ENCODE data around the gene NAV2.

The NAV2 gene

GRCh38 chr11:19734171-19734570, 21.5 kb downstream of the NAV2 start:
- Histone ChIP-seq H3K27me3 (no peaks in the 10 kb centered on the region), H3K4me3 (no peak overlapping the region), H3K9me3 (no peaks in the 10 kb centered on the region), H3K27ac (peak overlapping the region; percentile 77 to 98), H3K36me3 (no peaks in the 10 kb centered on the region), H3K4me1 (peaks cover 4 to 100% (median 67%) of the 10 kb centered on the region in 4 donors)
- TF ChIP-seq CTCF (IDR thresholded peaks at IDR 0.05): no peak
- intact Hi-C loops (cut with DNase I; ENCODE audit: low total_unique reads): loop anchor here (2.0 kb wide), 1 partner anchor 175 kb away; no protein-coding TSS in a partner anchor
- DNase-seq: no peak

GRCh38 chr11:19735157-19735908, 22.7 kb downstream of the NAV2 start:
- no peak for DNase-seq
- Histone ChIP-seq H3K4me1 (peaks cover 4 to 100% (median 65%) of the 10 kb centered on the region in 4 donors), H3K9me3 (no peaks in the 10 kb centered on the region), H3K27me3 (no peaks in the 10 kb centered on the region), H3K4me3 (no peak overlapping the region), H3K27ac (peak overlapping the region; percentile 77 to 98), H3K36me3 (no peaks in the 10 kb centered on the region)
- intact Hi-C loops (cut with DNase I; ENCODE audit: low total_unique reads): loop anchor here (2.0 kb wide), 1 partner anchor 177 kb away; no protein-coding TSS in a partner anchor
- TF ChIP-seq CTCF (IDR thresholded peaks at IDR 0.05): peak; percentile 42 to 44

- peak in 1 of 2 experiments; percentile 3 for TF ChIP-seq CTCF (IDR thresholded peaks at IDR 0.05)
- peaks cover 4 to 100% (median 58%) of the 10 kb centered on the region in 4 donors for H3K4me1 ChIP-seq
- H3K27me3 ChIP-seq: no peaks in the 10 kb centered on the region
- intact Hi-C loops (cut with DNase I; ENCODE audit: low total_unique reads): loop anchor here (2.0 kb wide), 1 partner anchor 177 kb away; no protein-coding TSS in a partner anchor
- H3K9me3 ChIP-seq: no peaks in the 10 kb centered on the region
- H3K4me3 ChIP-seq: no peak overlapping the region
- no peak for DNase-seq
- H3K36me3 ChIP-seq: no peaks in the 10 kb centered on the region
- H3K27ac ChIP-seq: peak overlapping the region; percentile 77 to 98
These were observed 23.4 kb downstream of the NAV2 start for GRCh38 chr11:19735909-19736498.

GRCh38 chr11:19736831-19737230, 24.2 kb downstream of the NAV2 start:
- Histone ChIP-seq H3K27ac (peak overlapping the region; percentile 77 to 98), H3K27me3 (no peaks in the 10 kb centered on the region), H3K9me3 (no peaks in the 10 kb centered on the region), H3K4me3 (no peak overlapping the region), H3K4me1 (peaks cover 4 to 96% (median 55%) of the 10 kb centered on the region in 4 donors), H3K36me3 (no peaks in the 10 kb centered on the region)
- intact Hi-C loops (cut with DNase I; ENCODE audit: low total_unique reads): no loop called here
- DNase-seq: no peak
- no peak for TF ChIP-seq CTCF (IDR thresholded peaks at IDR 0.05)

GRCh38 chr11:19737575-19737974, 24.9 kb downstream of the NAV2 start:
- no peaks in the 10 kb centered on the region for H3K36me3 ChIP-seq
- DNase-seq: no peak
- intact Hi-C loops (cut with DNase I; ENCODE audit: low total_unique reads): no loop called here
- H3K27me3 ChIP-seq: no peaks in the 10 kb centered on the region
- no peaks in the 10 kb centered on the region for H3K9me3 ChIP-seq
- peaks cover 7 to 96% (median 59%) of the 10 kb centered on the region in 4 donors for H3K4me1 ChIP-seq
- TF ChIP-seq CTCF (IDR thresholded peaks at IDR 0.05): no peak
- no peak overlapping the region for H3K4me3 ChIP-seq
- H3K27ac ChIP-seq: peak overlapping the region; percentile 77 to 98
